BJ (cell line): Measurements from ENCODE around the gene EBLN2. TPM values are rescaled to one million over a fixed set of nuclear protein-coding genes. Genes with fewer than 3 reads are reported as not detected.

ENCODE experiments used
- CTCF ChIA-PET: fragments of 350-600 bp; formaldehyde crosslinking; extraction: SDS; loops from one replicate; lab custom pipeline; 2021; ENCODE audit warnings: antibody characterized with exemption, inconsistent platforms; lab: Yijun Ruan, JAX
- POLR2A ChIA-PET: fragments of 300-600 bp; sonication (Branson Sonifier 250); formaldehyde crosslinking; extraction: SDS; loops from one replicate; lab custom pipeline; 2021; ENCODE audit warnings: antibody characterized with exemption; lab: Charles Lee
- DNase-seq: peaks from one replicate; pipeline ENCODE4 v3.0.0-alpha.2; 2011; ENCODE audit warnings: low read depth
- H3K27me3 ChIP-seq: 2 replicates; pipeline ENCODE4 v1.6.0; 2011; ENCODE audit warnings: low read length; ENCODE audit not compliant: control insufficient read depth, insufficient read depth
- H3K36me3 ChIP-seq: 2 replicates; pipeline ENCODE4 v1.5.1; 2011; ENCODE audit warnings: low read length; ENCODE audit not compliant: control insufficient read depth, insufficient read depth
- H3K4me3 ChIP-seq: 2 replicates; pipeline ENCODE4 v1.5.1; 2011; ENCODE audit warnings: low read depth, mild to moderate bottlenecking, control low read depth, low read length
- CTCF ChIP-seq: IDR thresholded peaks from 2 replicates; pipeline ENCODE4 v1.5.1; 2011; ENCODE audit warnings: low read depth, mild to moderate bottlenecking, control low read depth, inconsistent platforms, low read length, moderate library complexity; ENCODE audit not compliant: insufficient read depth
- polyA plus RNA-seq: library from polyadenylated mRNA; depleted of rRNA; stranded (reverse); fragments of >200 nt; gene quantifications from 2 replicates; pipeline ENCODE4 v1.2.3, GENCODE V29; 2011; rRNA removed
- small RNA-seq: library from RNA; depleted of rRNA; stranded (forward); fragments of <200 nt; gene quantifications from one replicate; pipeline ENCODE3, GENCODE V24; 2012; ENCODE audit warnings: low replicate concordance, low read depth; ENCODE audit not compliant: insufficient read length

The EBLN2 gene
- polyA plus RNA-seq, 1 experiment = 1.0 TPM

GRCh38 chr3:73108750-73109149 is 47.3 kb downstream of the EBLN2 start:
- CTCF ChIA-PET = interaction anchor here (0.7 to 1.5 kb wide), 4 partner anchors 7 to 502 kb away, joined by 3 to 6 read pairs (median 3); no protein-coding TSS in a partner anchor
- no peak for DNase-seq
- POLR2A ChIA-PET = no interaction called here
- Histone ChIP-seq H3K36me3 (no peaks in the 10 kb centered on the region), H3K4me3 (no peak overlapping the region), H3K27me3 (peaks cover 4% of the 10 kb centered on the region; the same call in 1 of the 2 replicates)
- no peak for TF ChIP-seq CTCF

- ChIA-PET CTCF (interaction anchor here (2.3 kb wide), 1 partner anchor 9 kb away, joined by 7 read pairs; no protein-coding TSS in a partner anchor), POLR2A (no interaction called here)
- DNase-seq = no peak
- Histone ChIP-seq H3K36me3 (no peaks in the 10 kb centered on the region), H3K27me3 (0 out of 2 replicates have a peak, but pooled peaks cover 7% of the 10 kb centered on the region), H3K4me3 (no peak overlapping the region)
- no peak for TF ChIP-seq CTCF
Observed at GRCh38 chr3:73110530-73110929, 49.1 kb downstream of the EBLN2 start.

Small RNA genes within 50 kb of the gene (small RNA-seq; reads per million reads assigned to genes)
- 0.84 reads per million for gene RNU2-64P
- not detected for gene RNU6-557P
- gene RNU7-19P = not detected

Other genes starting within 250 kb of the EBLN2 start
- 9.5 and 14.3 TPM in 2 replicates for gene SHQ1, start 213.2 kb upstream of the EBLN2 start, polyA plus RNA-seq
- gene GXYLT2, start 173.6 kb upstream of the EBLN2 start, polyA plus RNA-seq = 5.7 and 6.3 TPM in 2 replicates
- gene PPP4R2, start 64.8 kb upstream of the EBLN2 start, polyA plus RNA-seq = 9.8 and 30.2 TPM in 2 replicates